Loucy (cell line): Measurements from ENCODE around the gene HRH3.

Experiments used
- EZH2phosphoT487 ChIP-seq: fragments of 200-600 bp; IDR thresholded peaks from 2 replicates; pipeline ENCODE4 v1.6.1; 2018; ENCODE audit warnings: antibody characterized with exemption, mild to moderate bottlenecking, moderate library complexity, borderline replicate concordance
- TF ChIP-seq, protein P1 (sequence below): fragments of 200-600 bp; sonication (generic); conservative IDR thresholded peaks from 2 replicates; pipeline ENCODE4 v1.5.1; 2014; ENCODE audit warnings: mild to moderate bottlenecking, antibody characterized with exemption, low read length

DNA sequence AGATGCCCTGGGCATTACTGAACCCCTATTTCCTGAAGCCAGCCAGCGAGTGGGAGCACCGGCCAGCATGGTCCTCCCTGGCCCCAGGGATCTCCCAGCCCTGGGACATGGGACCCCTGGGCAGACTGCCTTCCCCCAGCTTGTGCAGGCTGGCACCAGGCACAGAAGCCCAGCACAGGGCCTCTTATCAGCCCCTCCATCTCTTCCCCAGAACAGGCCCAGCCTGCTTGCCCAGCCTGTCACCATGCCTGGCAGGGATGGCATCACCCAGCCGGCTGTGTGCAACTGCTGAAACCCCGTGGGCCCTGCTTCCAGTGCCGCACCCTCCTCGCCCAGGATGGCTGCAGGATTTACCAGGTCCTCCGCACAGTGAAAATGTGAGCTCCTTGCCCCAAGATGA is 12.1 kb upstream of the HRH3 start:
- TF ChIP-seq, protein P1, sequence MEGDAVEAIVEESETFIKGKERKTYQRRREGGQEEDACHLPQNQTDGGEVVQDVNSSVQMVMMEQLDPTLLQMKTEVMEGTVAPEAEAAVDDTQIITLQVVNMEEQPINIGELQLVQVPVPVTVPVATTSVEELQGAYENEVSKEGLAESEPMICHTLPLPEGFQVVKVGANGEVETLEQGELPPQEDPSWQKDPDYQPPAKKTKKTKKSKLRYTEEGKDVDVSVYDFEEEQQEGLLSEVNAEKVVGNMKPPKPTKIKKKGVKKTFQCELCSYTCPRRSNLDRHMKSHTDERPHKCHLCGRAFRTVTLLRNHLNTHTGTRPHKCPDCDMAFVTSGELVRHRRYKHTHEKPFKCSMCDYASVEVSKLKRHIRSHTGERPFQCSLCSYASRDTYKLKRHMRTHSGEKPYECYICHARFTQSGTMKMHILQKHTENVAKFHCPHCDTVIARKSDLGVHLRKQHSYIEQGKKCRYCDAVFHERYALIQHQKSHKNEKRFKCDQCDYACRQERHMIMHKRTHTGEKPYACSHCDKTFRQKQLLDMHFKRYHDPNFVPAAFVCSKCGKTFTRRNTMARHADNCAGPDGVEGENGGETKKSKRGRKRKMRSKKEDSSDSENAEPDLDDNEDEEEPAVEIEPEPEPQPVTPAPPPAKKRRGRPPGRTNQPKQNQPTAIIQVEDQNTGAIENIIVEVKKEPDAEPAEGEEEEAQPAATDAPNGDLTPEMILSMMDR: no peak
- TF ChIP-seq EZH2phosphoT487: no peak
